Chondrocyte (in vitro differentiated cells): Measurements from ENCODE around the gene CDK19. TPM values are rescaled to one million over a fixed set of nuclear protein-coding genes. Genes with fewer than 3 reads are reported as not detected.
"Not testable (repeated sequence)": the region's sequence is repeated elsewhere in the genome, so short reads cannot be mapped to it uniquely, and the experiment has no call there.

Source experiments
- DNase-seq: peaks from one replicate; pipeline ENCODE4 v3.0.0; 2021; ENCODE audit warnings: mixed read lengths, low spot score
- H3K27ac Mint-ChIP-seq: one replicate; pipeline ENCODE4 v1.8.0; 2021; ENCODE audit warnings: mild to moderate bottlenecking, moderate library complexity, mixed read lengths; ENCODE audit not compliant: unreplicated experiment
- H3K27me3 Mint-ChIP-seq: 2 replicates; pipeline ENCODE4 v1.8.0; 2021; ENCODE audit warnings: low read depth, mixed read lengths
- H3K36me3 Mint-ChIP-seq: 2 replicates; pipeline ENCODE4 v1.8.0; 2021; ENCODE audit warnings: low read depth, mixed read lengths
- H3K4me1 Mint-ChIP-seq: 2 replicates; pipeline ENCODE4 v1.8.0; 2021; ENCODE audit warnings: low read depth, mild to moderate bottlenecking, mixed read lengths
- H3K4me3 Mint-ChIP-seq: one replicate; pipeline ENCODE4 v1.8.0; 2021; ENCODE audit warnings: mild to moderate bottlenecking, moderate library complexity, mixed read lengths; ENCODE audit not compliant: unreplicated experiment
- H3K9me3 Mint-ChIP-seq: 2 replicates; pipeline ENCODE4 v1.8.0; 2021; ENCODE audit warnings: low read depth, mixed read lengths
- total RNA-seq: library from RNA; stranded (reverse); gene quantifications from 3 replicates; pipeline ENCODE4 v1.2.1, GENCODE V29; 2021
- TF ChIP-seq, protein P1 (sequence below): fragments of 200-600 bp; sonication (generic); IDR thresholded peaks from 2 replicates; pipeline ENCODE4 v1.5.0; 2021; ENCODE audit warnings: antibody characterized with exemption, mild to moderate bottlenecking, moderate library complexity

CDK19 gene
- total RNA-seq, 1 donor from 2014 or later, result 21.6 TPM

DNA sequence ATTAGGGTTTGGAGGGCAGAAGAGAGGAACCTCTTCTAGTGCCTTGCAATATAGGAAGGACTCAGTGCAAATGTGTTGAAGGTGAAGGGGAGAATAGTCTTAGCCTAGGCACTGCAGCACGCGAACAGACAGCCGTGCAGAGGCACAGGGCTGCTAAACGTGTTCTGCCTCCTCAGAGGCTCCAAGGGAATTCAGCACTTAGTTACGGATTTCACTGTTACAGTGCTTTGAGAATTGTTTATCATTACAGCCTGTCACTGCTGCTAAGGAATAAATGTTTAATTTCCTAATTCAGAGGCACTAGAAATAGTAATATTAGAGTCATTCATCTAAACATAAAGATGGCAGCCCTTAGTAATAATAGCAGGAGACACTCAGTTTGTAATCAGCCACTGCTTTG, 222.5 kb downstream of the CDK19 start:
- DNase-seq, result no peak
- H3K36me3 Mint-ChIP-seq, result no peaks in the 10 kb centered on the region
- no peaks in the 10 kb centered on the region for H3K27me3 Mint-ChIP-seq
- H3K27ac Mint-ChIP-seq, result no peak overlapping the region
- H3K4me3 Mint-ChIP-seq, result no peak overlapping the region
- TF ChIP-seq, protein P1, sequence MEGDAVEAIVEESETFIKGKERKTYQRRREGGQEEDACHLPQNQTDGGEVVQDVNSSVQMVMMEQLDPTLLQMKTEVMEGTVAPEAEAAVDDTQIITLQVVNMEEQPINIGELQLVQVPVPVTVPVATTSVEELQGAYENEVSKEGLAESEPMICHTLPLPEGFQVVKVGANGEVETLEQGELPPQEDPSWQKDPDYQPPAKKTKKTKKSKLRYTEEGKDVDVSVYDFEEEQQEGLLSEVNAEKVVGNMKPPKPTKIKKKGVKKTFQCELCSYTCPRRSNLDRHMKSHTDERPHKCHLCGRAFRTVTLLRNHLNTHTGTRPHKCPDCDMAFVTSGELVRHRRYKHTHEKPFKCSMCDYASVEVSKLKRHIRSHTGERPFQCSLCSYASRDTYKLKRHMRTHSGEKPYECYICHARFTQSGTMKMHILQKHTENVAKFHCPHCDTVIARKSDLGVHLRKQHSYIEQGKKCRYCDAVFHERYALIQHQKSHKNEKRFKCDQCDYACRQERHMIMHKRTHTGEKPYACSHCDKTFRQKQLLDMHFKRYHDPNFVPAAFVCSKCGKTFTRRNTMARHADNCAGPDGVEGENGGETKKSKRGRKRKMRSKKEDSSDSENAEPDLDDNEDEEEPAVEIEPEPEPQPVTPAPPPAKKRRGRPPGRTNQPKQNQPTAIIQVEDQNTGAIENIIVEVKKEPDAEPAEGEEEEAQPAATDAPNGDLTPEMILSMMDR, result no peak
- no peaks in the 10 kb centered on the region for H3K4me1 Mint-ChIP-seq
- H3K9me3 Mint-ChIP-seq, result no peaks in the 10 kb centered on the region

DNA sequence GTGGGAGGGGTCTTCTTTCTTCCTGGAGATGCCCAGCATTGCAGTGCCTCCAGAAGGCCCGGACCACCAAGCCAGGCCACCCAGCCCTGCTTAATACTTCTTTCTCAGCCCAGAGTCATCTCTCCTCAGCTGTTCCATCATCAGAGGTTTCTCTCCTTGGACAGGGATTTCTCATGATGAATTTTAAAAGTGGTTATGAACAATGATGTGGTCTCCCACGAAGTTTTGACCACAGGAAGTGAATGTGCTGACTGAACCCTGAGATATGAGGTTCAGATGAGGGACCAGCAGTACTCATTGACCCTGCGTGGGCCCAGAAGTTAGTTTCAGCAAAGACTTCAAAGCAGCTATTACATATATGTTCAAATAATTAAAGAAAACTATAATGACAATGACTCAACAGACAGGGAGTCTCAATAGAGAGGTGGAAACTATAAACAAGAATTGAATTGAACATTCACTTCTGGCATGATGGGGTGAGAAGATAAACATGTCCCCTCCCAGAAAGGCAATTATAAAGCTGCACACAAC, 224.4 kb downstream of the CDK19 start:
- no peaks in the 10 kb centered on the region for H3K27me3 Mint-ChIP-seq
- H3K4me1 Mint-ChIP-seq, result no peaks in the 10 kb centered on the region
- H3K36me3 Mint-ChIP-seq, result no peaks in the 10 kb centered on the region
- TF ChIP-seq, protein P1, result no peak
- H3K27ac Mint-ChIP-seq, result no peak overlapping the region
- H3K4me3 Mint-ChIP-seq, result no peak overlapping the region
- no peaks in the 10 kb centered on the region for H3K9me3 Mint-ChIP-seq
- no peak for DNase-seq

DNA sequence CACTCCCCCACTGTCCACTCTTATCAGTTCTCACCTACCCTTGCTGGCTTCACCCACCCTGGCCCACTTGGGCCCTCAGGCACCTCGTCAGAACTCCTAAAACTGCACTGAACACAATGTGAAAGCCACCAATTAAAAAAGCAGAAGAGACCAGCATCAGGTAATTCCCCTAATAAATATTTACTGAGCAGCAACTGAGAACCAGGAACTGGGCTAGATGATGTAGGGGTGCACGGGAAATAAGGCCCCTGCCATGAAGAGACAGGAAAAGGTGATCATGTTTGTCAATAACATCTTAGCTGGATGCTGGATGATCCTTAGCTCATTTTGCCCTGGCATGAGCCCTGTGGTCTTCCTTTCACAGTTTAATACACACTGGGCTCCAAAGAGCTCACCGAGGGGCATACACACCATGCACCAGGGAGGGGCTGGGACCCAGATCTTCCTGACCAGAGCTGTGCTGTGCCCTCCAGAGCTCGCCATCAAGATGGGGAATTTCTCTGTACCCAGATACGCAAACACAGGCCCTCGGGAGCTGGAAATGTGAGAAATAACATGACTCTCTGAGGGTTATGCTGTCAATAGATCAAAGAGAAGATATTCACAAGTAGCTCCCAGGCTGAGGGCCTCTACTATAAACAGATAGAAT, 225.3 kb downstream of the CDK19 start:
- TF ChIP-seq, protein P1, result no peak
- Mint-ChIP-seq H3K36me3 (no peaks in the 10 kb centered on the region), H3K27ac (no peak overlapping the region), H3K4me1 (no peaks in the 10 kb centered on the region), H3K27me3 (no peaks in the 10 kb centered on the region), H3K9me3 (no peaks in the 10 kb centered on the region), H3K4me3 (no peak overlapping the region)
- no peak for DNase-seq

DNA sequence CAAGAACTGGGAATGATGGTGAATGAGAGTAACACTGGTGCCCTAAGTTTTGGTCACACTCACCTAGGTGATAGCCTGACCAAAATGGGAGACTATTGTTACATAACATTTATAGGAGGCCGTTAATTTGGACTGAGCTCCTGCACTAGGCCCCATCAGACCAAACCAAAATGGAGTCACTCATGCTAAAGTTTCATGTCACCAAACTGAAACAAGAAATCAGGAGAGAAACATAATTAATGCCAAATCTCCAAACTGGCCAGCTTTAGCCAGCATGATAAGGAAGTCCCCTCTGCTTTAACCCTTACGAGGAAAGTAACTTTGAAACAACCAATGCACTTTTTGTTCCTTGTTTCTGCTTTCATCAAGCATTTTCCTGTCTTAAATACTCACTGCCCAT, 227.9 kb downstream of the CDK19 start:
- Mint-ChIP-seq H3K27me3 (no peaks in the 10 kb centered on the region), H3K9me3 (no peaks in the 10 kb centered on the region), H3K4me3 (no peak overlapping the region), H3K4me1 (no peaks in the 10 kb centered on the region), H3K27ac (no peak overlapping the region), H3K36me3 (no peaks in the 10 kb centered on the region)
- no peak for DNase-seq
- TF ChIP-seq, protein P1, result no peak

DNA sequence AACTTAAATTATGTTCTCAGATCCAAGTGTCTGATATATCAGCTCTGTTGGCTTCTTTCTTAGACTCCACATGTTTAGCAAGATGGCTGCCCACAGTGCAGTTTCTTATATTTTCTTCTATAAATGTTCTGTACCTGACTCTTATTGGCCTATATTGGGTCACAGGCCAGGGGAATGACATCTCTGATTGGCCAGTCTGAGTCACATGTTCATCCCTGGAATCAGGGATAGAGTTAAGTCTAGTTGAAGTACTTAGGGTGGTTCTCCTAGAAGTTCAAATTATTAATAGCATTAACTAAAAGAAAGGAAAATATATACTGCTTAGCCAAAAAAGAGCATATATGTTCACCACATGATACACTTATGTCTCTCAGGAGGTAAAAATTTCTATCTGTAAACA, 233.6 kb downstream of the CDK19 start:
- TF ChIP-seq, protein P1, result no peak
- no peak overlapping the region for H3K27ac Mint-ChIP-seq
- DNase-seq, result no peak

DNA sequence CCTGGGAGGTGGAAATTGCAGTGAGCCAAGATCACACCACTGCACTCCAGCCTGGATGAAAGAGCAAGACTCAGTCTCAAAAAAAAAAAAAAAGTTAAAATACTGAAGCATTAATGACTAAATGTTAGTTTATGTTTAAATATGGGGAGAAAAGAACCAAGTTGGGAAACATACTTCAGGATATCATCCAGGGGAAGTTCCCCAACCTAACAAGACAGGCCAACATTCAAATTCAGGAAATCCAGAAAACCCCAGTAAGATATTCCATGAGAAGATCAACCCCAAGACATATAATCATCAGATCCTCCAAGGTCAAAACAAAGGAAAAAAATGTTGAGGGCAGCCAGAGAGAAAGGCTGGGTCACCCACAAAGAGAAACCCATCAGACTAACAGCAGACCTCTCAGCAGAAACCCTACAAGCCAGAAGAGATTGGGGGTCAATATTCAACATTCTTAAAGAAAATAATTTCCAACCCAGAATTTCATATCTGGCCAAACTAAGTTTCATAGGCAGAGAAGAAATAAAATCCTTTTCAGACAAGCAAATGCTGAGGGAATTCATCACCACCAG, 237.6 kb downstream of the CDK19 start:
- not testable (repeated sequence) for H3K4me1 Mint-ChIP-seq, H3K27me3 Mint-ChIP-seq, H3K36me3 Mint-ChIP-seq, DNase-seq, H3K4me3 Mint-ChIP-seq, H3K27ac Mint-ChIP-seq
- H3K9me3 Mint-ChIP-seq, result peaks cover 15% of the 10 kb centered on the region

More for the DNA sequence above, 233.6 kb downstream of the CDK19 start:
- peaks cover 10% of the 10 kb centered on the region for H3K9me3 Mint-ChIP-seq
- H3K4me3 Mint-ChIP-seq, result no peak overlapping the region
- H3K4me1 Mint-ChIP-seq, result no peaks in the 10 kb centered on the region
- H3K36me3 Mint-ChIP-seq, result peaks cover 3% of the 10 kb centered on the region
- H3K27me3 Mint-ChIP-seq, result no peaks in the 10 kb centered on the region
